NCI-H2196 treated with DMSO at 0.1 percent for 48 hours (cell line): ENCODE measurements around the gene CRYAB.
"Not testable (repeated sequence)": the region's sequence is repeated elsewhere in the genome, so short reads cannot be mapped to it uniquely, and the experiment has no call there.

ENCODE experiments used
- DNase-seq: peaks from one replicate; lab custom pipeline; 2025; ENCODE audit not compliant: unreplicated experiment; lab: John Stamatoyannopoulos, UW

CRYAB gene

DNA sequence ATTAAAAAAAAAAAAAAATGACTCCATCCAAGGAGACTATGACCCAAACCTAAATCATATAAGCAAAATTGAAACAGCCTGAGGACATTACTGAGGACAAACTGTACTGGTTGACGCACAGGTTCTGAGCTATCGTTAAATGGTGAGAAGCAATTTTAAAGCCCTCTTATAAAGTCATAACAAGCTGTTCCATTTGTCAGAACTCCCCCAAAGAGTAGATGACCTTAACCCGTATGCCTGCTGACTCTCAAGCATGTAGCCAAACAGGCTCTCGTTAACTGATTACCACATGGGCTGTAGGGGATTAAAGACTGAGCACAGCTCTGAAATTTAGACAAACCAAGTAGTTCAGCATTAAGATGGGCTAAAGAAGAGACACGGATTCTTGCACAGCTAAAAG is 2.2 kb downstream of the CRYAB start:
- DNase-seq: no peak

DNA sequence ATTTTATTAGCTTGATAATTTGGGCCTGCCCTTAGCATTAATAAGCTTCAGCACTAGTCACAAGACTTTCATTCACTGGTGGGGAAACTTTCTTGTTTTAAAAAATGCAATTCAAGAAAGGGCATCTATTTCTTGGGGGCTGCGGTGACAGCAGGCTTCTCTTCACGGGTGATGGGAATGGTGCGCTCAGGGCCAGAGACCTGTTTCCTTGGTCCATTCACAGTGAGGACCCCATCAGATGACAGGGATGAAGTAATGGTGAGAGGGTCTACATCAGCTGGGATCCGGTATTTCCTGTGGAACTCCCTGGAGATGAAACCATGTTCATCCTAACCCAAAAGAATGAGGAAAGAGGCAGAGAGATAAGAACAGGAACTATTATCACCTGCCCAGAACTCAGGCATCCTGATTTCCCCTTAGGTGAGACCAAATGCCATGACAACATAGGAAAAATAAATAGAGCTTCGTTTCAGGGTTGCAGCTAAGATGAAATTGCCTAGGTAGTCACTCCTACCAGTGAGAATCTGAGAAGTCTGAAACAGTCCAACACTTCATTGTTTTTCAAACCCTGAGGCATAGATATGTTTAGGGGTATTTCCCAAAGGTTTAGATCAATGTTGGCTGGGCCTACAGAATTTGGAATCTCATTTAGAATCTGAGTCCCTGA is 2.8 kb downstream of the CRYAB start:
- DNase-seq: no peak

DNA sequence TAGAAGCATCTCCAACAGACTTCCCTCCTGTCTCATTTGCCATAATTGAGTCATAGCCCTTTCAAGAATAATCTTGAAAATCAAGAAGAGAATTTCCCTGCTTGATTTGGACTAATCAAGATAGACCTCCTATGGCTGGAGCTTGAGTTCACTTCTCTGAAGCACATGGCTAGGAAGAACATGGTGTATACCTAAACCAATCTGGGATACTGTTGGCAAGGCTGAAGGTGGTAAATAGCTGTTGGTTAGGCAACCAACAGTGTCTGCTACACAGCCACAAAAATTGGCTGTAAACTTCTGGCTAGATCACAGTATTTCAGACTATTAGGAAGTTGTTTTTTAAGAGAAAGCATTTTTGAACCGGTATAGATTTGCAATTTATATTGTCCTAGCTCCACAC is 4.9 kb downstream of the CRYAB start:
- DNase-seq: no peak

DNA sequence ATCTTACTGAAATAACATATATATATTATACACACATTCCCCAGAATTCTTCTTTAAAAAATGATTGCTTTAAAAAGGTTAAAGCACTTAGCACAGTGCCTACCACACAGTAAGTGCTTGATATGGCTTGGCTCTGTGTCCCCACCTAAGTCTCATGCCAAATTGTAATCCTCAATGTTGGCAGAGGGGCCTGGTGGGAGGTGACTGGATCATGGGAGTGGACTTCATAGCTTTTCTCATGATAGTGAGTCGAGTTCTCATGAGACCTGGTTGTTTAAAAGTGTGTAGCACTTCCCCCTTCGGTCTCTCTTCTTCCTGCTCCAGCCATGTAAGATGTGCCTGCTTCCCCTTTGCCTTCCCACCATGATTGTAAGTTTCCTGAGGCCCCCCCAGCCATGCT is 6.2 kb downstream of the CRYAB start:
- DNase-seq: no peak

DNA sequence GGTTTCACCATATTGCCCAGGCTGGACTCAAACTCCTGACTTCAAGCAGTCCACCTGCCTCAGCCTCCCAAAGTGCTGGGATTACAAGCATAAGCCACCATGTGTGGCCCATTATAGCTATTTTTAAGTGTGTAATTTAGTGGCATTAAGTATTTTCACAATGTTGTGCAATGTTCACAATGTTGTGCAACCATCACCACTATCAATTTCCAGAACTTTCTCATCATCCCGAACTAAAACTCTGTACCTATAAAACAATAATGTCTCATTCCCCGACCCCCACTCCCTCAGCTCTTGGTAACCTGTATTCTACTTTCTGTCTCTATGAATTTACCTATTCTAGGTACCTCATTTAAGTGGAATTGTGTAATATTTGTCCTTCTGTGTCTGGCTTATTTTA is 24.7 kb downstream of the CRYAB start:
- DNase-seq: no peak

DNA sequence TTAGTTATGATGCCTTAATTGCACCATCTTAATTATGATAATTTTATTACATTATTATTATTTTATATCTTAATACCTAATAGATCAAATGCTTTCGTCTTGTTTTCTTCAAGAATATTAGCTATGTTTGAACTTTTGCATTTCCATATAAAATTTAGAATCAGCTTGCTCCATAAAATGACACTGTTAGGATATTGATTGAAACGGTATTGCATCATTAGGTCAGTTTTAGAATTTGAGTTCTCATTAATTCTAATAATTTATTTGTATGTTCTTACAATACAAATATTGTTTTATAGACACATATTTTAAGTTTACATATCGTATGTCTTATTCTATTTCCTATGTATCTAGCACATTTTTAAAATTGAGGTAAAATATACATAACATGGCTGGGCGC is 25.5 kb downstream of the CRYAB start:
- no peak for DNase-seq

DNA sequence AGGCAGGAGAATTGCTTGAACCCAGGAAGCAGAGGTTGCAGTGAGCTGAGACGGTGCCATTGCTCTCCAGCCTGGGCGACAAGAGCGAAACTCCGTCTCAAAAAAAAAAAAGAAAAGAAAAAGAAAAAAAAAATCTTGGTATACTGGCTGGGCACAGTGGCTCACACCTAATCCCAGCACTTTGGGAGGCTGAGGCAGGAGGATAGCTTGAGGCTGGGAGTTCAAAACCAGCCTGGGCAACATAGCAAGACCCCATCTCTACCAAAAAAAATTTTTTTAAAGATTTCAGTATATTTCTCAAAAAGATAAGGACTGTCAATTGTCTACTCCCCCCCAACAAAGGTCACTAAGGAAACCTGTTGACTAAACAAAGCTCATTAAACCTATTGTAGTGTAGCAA is 26.5 kb downstream of the CRYAB start:
- DNase-seq: not testable (repeated sequence)

DNA sequence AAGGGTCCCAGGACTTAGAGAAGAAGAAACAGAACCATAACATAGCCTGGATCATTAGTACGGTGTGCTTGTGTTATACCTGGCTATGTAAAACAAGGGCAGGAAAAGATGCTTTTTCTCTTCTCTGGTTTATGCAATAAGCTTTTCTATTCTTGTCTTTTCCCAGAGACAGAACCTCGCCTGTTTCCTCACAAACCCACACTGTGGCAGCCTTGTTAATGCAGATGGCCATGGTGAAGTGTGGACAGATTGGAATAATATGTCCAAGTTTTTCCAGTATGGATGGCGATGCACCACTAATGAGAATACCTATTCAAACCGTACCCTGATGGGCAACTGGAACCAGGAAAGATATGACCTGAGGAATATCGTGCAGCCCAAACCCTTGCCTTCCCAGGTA is 29.4 kb downstream of the CRYAB start:
- no peak for DNase-seq

DNA sequence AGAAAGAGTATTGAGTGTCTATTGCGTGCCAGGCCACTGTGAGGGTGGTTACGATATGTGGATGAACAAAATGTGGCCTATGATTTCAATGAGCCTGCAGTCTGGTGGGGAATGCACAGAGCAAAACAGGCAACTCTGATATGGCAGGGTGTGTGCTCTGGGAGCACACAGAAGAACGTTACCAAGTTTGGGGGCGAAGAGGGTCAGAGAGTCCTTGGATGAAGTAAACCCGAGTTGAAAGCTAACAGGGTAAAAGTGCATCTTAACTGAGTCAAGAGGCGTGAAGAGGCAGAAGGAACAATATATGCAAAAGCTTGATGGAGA is 32.0 kb downstream of the CRYAB start:
- no peak for DNase-seq

DNA sequence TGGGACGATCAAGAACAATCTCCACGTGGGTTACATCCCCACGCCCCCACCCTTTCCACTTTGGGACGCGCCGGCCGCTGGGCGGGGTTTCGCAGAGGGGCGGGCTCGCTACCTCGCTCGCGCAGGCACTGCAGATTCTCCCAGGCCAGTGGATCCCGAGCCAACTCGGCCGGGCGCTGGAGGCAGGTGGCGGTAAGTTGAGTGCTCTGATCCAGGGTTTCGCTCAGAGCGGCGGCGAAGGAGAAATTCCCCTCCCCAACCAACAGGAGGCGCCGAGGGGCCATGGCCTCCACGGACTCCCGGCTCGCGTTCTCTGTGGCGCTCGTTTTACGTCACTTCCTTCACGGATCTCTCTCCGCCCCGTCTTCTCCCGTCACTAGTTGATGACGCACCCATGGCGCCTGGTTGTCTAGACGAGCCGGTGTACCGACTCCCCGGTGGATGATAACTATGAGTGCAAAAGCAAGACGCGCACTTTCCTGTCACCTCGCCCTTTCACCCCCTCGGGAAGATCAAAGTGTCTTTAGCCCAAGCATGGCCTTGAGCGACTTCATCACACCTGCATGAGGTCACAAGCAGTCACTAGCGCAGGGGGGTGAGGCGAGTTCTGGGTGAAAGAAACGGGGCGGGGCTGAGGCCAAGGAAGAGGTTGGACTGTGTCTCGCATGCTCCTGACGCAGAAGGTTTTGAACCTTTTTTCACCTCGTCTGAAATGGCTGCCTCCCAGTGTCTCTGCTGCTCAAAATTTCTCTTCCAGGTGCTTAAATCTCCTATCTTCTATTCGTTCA is 32.5 kb downstream of the CRYAB start, which contains the start of the genes CFAP68 and FDXACB1:
CFAP68 (plus strand) TSS at position 693 of the 788 bp plus-strand sequence; CDS start at position 713, 20 bp downstream.
FDXACB1 (minus strand) TSS at position 317 of the 788 bp plus-strand sequence; CDS start at position 284, 33 bp downstream.
- DNase-seq: peak; percentile 97

DNA sequence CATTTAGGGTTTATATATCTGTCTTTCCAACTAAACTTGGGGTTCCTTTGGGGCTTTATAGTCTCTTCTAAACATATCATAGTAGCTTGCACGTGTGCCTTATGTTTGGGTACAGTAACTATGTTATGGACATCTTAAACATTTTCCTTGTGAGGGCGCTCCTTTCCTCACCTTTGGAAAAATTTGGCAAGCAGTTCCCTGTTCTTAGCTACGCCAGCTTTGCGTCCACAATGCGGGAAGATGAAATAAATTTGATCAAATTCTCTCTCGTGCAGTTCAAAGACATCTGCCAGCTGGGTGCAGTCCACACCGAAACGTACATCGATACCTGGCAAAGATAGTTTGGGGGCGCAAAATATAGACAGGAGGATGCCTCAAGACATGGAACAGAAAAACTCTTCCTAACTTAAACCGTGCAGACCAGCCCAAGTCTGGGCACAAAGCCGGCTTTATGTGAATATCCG is 33.2 kb downstream of the CRYAB start:
- DNase-seq: no peak

DNA sequence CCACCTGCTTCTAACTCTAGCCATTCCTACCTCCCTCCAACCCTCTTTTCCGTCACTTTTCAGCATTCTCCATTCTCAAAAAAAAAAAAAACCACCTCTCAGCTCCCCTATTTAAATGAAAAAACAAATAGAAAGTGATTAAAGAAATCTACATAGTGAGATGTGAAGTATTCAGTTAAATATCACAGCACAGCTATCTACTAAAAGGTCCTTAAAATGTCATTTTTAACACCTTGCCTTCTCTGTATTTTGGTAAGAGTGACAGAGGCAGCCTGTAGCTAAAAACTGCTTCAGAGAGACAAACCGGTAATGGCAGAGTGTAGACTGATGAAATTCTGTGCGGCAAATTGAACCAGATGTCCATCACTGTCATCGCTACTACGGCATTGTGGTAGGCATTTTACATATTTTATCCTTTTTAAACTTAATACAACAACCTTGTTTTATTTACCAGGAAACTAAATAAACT is 39.8 kb downstream of the CRYAB start:
- no peak for DNase-seq

DNA sequence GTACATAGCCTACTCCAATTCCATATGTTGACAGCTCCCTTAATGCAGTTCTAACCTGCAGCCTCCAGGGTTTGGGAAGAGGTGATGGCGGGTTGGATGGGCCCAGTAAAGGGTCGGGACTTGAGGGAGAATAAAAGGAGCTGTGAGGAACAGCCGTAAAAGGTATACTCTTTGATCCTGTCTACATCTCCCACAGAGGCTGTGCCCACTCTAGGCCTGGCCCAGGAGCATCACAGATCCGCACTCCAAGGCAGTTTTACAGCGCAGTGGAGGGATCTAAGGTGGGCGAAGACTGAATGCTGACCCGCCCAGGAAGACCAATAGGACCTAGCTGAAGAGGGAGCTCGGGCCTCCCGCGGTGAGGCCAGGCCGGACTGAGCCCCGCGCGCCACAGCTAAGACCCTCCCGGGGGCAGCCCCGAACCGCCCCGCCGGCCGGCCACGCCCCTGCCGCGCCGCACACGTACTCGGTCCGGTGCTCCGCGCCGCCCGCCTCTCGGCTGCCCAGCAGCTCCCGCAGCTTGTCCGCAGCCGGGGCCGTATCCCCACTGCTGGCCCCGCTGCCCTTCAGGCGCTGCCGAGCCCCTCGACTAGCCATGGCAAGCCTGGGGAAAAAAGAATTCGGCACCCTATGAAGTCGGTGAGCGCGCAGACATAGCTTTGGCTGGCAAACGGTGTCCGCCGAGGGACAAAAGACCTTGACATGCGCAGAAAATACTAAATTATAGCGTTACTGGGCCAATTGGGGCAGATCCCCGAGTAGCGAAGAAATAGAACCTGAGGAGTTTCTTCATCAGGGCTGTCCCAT is 40.5 kb downstream of the CRYAB start, which contains the start of gene ALG9:
ALG9 (minus strand) TSS at position 696 of the 807 bp plus-strand sequence; CDS start at position 597, 99 bp downstream.
- peak; percentile 58 for DNase-seq

DNA sequence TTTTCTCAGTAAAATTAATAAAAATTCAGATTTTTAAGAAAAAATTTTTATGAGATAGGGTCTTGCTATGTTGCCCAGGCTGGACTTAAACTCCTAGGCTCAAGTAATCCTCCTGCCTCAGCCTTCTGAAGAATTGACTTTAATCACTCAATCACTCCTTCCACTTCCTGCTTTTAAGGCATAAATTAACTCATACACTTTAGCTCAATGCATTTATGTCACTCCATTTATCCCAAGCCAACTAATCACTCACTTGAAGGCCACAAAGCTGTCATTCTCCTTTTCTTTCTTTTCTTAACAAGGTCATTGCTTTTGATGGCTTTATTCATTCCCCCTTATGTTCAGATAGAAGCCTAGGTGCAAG is 41.1 kb downstream of the CRYAB start:
- DNase-seq: no peak

DNA sequence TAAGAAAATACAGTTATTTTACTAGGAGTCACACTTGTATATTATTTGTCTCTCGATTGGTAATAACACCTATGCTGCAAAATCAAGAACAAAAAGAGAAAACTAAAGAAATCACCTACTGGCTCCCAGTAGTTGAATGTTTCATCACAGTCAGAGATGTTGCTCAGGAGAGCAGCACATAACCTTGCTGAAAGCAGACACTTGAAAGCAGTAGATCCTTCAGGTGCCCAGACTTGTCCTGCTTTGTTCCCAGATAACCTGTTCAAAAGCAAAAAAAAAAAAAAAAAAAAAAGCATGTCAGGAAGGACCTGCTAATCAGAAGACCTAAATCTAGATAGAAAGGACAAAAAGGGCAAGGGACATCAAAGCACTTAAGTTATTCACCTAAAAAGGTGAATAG is 41.5 kb downstream of the CRYAB start:
- DNase-seq: no peak

DNA sequence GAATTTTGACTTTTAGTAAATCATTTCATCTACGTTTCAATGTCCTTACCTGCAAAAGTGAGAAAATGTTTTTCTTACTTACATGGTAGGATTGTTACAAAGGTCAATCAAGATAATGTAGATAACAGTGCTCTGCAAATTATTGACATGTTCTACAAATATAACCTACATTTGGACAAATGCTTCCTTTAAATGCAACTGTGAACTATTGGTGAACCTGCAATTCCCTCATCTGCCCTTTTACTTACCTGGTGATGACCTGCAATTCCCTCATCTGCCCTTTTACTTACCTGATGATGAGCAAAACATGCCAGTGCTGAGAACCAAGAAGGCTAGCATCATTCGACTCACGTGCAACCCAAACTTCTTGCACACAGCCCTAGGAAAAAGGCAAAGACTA is 51.3 kb downstream of the CRYAB start:
- no peak for DNase-seq
